GM19455 (cell line): ENCODE measurements around the gene OR6V1.
A peak's percentile ranks its signal among the peaks of the same experiment; 100 is the strongest.

Experiments used
- ATAC-seq: cut with Tn5 transposase; IDR thresholded peaks from one replicate; pipeline ENCODE4 v1.9.1; 2021; ENCODE audit not compliant: unreplicated experiment

OR6V1 gene, protein sequence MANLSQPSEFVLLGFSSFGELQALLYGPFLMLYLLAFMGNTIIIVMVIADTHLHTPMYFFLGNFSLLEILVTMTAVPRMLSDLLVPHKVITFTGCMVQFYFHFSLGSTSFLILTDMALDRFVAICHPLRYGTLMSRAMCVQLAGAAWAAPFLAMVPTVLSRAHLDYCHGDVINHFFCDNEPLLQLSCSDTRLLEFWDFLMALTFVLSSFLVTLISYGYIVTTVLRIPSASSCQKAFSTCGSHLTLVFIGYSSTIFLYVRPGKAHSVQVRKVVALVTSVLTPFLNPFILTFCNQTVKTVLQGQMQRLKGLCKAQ

DNA sequence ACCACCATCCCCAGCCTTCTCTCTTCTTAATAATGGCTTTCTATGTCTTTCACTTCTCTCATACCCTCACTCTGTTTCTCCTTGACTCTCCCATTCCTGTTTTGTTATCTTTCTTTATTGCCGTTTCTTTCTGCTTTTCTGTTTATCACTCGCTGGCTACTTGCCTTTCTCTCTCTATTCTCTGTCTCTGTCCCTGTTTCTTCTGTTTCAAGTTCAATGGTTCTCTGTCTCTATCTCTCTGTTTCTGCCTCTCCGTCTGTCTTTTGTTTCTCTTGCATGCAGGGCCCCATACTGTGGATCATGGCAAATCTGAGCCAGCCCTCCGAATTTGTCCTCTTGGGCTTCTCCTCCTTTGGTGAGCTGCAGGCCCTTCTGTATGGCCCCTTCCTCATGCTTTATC, at the start of gene OR6V1:
Gene OR6V1, plus strand, starts transcription at position 301 of the 400 bp plus-strand sequence. Its CDS starts 0 bp downstream, at position 301.
- no peak for ATAC-seq

- no peak for ATAC-seq
These were observed 49.2 kb upstream of the OR6V1 start for GRCh38 chr7:143002898-143003297.

GRCh38 chr7:143003393-143004051, 48.6 kb upstream of the OR6V1 start:
- peak; percentile 60 for ATAC-seq

- ATAC-seq = no peak
These were observed 46.4 kb upstream of the OR6V1 start for GRCh38 chr7:143005632-143006260.

DNA sequence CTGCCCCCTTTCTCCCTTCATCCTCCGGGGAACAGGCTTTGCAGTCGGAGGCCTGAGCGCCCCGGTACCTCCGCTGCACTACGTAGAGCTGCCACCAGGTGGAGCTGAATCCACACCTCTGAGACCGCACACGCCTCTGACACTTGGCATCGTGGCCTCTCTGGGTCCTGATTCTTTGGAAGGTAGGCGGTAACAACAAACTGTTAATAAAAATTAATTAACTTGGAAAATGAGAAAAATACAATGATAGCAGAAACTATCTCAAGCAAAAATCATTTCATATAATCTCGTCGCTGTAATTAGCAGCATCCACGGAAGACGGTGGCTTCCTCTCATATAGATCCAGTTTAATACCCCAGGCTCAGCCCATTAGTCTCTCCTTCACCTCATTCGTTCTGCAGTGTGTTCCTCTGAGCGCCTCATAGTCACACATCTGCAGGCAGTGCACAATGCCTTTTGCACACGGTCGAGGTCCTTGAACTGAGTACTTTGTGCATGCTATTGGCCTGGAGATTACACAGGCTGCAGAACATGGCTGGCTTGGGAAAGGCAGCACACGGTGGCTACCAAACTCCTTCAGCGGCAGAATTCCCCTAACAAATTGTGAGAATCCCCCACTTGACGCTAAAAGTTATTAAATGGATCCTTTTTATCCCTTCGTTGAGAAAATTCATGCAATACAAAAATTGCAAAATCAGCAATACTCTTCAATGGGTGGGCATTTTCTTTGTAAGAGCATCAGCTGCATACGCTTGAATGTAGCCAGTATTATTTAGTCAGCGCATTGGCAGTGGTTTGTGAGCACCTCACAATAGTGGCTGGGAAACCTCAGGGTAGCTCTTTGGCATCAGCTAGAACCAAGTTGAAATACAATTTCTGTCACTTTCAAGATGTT, 43.9 kb upstream of the OR6V1 start:
- peak; percentile 91 for ATAC-seq

DNA sequence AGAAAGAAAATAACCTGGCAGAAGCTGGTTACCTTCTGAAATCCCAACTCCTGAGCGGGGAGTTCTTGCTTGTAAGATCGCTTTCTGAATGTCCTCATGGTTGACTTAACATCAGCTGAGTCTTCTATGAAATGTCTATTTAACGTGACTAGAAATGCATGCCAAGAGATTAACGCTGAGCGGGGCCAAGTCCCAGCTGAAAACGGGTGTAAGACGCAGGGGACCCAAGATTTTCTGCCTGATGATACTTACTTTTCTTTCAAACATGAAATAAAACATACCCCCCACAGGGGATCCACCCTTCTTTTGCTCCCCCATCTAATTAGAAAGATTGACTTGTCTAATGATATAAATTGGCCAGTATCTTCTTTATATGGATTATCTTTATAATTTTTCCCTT, 40.1 kb upstream of the OR6V1 start:
- ATAC-seq = no peak

- no peak for ATAC-seq
These were observed 39.7 kb upstream of the OR6V1 start for GRCh38 chr7:143012409-143012808.

DNA sequence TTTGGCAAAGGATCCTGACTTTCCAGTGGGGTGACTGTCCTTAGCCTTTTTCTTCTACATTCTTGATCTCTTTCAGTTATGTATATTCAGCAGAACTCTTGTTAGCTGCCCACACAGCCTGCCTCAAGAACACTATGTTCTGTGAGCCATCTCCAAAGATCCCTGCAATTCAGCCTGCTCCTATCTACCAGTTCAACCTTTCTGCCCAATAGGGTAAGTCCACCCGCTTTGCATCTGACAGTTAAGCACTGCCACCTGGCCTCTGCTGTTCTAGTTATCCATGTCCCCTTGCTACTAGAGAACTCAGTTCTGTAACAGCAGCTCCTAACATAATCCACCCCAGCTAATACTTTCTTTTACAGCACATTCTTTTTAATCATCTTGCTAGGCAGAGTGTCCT, 38.7 kb upstream of the OR6V1 start:
- no peak for ATAC-seq

GRCh38 chr7:143013893-143014292, 38.2 kb upstream of the OR6V1 start:
- no peak for ATAC-seq

DNA sequence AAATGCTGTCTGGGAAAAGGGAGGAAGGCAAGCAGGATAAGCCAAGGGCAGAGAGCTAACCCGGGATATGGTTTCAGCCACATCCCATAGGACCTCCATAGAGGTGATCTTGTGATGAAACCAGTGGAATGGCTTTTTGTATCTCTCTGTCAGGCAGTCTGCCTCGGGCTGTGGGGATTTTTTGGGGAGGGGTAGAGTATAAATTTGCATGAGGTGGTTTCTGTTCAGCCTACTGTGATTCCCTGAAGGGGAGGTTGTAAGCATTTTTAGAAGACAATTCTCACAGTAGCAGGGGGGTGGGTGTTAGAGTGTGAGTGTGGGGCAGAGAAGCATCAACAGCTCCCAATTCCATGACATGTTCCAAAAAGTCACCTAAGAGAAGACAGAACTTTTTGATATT, 37.1 kb upstream of the OR6V1 start:
- peak; percentile 81 for ATAC-seq

DNA sequence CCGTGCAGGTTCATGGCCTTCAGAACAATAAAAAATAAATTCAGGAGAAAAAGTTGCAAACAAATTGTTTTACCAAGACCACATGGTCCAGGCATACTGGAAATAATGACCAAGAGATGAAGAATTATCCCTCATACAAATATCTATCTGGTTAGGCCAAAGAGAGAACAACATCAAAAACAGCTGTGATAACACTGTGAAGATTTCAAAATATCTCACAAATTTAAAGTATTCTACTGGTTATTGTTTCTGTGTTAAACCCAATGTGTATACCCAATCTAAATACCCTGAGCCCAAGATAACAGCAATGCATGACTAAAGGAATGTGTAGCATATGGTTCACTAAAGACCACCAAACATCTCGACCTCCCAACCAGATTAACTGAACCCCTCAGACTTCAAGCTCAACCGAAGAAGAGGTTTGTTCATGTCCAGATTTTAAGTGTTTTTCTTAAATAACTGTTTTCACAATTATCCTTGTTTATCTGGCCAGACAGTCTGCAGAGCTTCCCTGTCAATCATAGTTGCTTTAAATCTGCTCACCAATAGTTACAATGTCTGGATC, 36.1 kb upstream of the OR6V1 start:
- ATAC-seq = no peak

- ATAC-seq = no peak
These were observed 35.1 kb upstream of the OR6V1 start for GRCh38 chr7:143016996-143017395.

DNA sequence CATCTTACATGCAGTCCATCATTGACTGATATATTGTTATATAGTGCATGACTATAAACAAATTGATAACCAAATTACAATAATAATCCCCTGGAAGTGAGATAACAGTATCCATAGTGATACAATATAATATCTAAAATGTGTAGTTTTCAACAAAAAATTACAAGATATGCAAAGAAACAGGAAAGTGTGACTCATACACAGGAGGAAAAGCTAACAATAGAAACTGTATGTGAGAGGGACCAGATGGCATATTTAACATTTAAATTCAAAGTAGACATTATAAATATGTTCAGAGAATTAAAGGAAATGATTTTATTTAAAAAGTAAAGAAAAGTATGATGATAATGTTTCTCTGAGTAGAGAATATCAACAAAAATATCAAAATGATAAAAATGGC, 33.2 kb upstream of the OR6V1 start:
- ATAC-seq = no peak

DNA sequence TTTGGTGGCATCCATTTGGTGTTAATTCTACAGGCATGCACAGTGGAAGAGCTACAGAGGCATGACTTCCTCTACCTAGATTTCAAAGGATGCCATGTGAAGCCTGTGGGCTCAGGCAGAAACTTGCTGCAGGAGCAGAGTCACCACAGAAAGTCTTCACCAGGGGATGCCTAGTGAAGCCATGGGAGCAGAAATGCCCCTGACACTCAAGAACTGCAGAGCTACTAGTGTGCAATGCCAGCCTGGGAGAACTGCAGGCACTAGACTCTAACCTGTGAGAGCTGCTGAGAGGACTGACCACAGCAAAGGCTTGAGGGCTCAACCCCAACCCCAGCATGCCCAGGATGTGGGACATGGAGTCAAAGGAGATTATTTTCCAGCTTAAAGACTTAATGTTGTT, 29.1 kb upstream of the OR6V1 start:
- ATAC-seq = no peak

- ATAC-seq = no peak
These were observed 26.8 kb upstream of the OR6V1 start for GRCh38 chr7:143025371-143025770.

GRCh38 chr7:143027032-143027431, 25.1 kb upstream of the OR6V1 start, which contains the start of gene OR9A2:
TSS of gene OR9A2 (minus strand) at chr7:143027132. CDS start at chr7:143027132, 0 bp downstream.
- ATAC-seq = no peak

DNA sequence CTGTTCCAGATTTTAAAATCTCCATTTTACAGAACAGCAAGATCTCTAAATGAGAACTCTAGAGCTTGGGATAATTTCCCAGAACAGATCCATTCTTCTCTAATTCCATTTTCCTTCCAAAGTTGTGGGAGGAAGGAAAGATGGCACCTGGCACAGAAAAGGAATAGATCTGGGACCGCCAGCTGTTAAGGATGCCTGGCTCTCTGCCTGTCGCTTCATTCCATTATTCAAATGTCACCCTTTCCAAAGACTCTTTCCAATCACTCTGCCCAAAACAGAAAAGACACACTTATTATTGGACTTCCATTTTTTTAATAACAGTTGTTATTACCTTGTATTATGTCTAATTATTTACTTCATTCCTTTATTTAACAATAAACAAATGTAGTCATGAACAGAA, 24.5 kb upstream of the OR6V1 start:
- no peak for ATAC-seq

DNA sequence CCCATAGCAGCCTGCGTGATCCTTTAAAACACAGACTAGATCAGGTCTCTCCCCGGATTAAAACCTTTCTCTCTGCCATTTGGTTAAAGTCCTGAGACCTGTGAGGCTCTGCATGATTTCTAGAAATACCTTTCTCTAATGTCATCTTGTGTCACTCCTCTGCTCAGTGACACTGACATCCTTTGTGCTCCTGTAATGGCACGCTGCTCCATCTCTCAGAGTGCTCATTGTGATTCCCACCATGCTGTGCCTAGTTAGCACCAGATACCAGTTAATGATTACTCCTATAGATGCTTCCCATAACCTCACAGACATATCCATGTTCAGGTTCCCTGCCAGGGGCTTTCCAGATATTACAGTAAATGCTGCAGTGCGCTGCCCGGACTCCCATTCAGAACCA, 13.5 kb upstream of the OR6V1 start:
- no peak for ATAC-seq

DNA sequence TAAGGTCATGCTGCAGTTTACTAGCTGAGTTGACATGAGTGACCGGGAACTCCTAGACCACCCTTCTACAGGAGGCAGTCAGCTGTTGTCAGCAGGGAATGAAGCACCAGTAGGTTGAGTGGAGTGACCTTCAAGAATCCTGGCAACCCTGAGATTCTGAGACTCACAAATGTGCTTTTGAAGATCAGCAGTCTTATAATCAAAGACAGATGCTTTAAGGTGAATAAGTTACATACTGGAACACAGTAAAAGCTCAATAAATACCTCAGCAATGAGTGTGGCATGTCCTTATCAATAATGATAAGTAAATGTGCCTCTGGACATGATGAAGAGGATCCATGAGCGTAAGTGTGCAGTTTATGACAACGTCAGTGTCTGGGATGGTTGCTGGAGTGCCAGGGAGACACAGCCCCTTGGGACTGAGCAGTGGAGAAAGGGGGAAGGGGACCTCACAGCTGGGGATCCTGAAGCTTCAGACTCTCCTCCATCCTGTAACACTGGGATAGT, 11.9 kb upstream of the OR6V1 start:
- no peak for ATAC-seq

DNA sequence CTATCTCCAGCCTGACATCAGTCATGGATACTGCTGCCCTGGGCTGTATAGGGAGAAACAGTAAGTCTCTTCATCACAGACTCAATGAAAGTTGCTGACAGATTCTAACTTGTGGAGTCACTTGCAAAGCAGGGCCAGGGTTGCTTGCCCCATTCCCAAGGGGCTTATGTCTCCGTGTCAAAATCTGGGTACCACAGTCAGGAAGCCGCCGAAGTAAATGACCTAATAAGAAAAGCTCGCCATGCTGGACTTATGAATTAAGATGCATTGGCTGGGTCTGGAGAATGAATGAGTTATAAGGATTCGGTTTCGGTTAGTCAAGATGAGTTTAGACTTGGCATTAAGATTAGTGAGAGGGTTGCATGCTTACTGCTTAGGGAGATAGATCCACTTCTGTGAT, 10.8 kb upstream of the OR6V1 start:
- no peak for ATAC-seq
